GDM1 (cell line): ENCODE measurements around the gene CNST.
"Not testable (repeated sequence)": the region's sequence is repeated elsewhere in the genome, so short reads cannot be mapped to it uniquely, and the experiment has no call there.

ENCODE experiments used
- DNase-seq: peaks from one replicate; lab custom pipeline; 2025; lab: John Stamatoyannopoulos, UW

The CNST gene

DNA sequence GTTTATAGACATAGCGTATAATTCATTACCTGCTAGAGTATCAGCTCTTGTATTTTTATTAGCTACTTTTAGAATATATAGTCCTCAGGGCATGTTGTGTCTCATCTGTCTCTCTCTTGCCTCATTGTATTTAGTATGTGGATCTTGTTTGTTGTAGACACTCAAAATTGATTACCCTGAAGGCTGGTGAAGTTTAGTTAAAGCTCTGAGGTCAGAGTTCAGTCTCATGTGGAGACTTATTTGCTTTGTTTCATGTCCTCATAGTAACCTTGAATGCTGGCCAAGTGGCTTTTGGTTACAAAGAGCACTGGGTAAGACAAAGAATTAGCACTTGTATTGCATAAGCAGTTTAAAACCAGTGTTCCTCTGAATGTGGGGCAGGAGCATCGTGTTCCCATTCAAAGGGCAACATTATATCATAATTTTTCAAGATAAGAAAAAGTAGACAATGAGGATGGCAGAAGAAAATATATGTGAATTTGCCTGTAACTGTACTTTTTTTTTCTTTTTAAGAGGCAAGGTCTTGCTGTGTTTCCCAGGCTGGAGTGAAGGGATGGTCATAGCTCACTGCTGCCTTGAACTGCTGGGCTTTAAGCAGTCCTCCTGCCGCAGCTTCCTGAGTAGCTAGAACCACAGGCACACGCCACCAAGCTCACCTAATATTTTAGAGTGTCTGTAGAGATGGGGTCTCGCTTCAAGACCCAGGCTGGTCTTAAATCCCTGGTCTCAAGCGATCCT, 17.4 kb downstream of the CNST start:
- DNase-seq: no peak

DNA sequence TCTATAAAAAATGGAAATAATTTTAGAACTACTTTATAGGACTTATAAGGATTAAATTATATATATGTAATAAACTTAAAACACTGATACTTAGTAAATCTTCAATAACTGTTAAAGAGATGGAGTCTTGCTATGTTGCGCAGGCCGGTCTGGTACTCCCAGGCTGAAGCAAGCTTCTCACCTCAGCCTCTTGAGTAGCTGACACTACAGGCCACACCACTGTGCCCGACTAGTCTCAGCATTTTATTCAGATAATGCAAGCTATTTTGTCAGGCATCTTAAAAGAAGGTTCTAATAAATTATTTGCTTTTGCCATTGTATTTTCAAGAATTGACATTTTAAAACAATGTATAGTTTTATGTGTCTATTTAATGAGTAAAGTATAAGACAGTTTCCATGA, 20.8 kb downstream of the CNST start:
- DNase-seq: no peak

DNA sequence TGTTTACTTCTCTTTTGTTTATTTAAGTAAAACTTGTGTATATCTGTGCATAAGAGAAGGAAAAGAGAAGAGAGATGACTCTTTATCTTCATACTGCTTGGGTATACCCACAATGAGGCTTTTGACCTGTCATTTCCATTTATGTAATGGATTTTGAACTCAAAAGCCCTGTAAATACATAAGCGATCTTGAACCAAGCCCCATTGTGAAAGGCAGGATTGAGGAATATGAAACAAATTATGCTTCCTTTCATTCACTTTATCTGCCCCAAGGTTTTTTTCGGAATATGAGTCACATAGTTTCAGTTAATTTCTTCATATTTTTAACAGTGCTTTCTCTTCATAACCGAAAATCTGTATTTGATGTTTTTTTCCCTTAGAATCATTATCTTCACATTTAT, 21.4 kb downstream of the CNST start:
- no peak for DNase-seq

DNA sequence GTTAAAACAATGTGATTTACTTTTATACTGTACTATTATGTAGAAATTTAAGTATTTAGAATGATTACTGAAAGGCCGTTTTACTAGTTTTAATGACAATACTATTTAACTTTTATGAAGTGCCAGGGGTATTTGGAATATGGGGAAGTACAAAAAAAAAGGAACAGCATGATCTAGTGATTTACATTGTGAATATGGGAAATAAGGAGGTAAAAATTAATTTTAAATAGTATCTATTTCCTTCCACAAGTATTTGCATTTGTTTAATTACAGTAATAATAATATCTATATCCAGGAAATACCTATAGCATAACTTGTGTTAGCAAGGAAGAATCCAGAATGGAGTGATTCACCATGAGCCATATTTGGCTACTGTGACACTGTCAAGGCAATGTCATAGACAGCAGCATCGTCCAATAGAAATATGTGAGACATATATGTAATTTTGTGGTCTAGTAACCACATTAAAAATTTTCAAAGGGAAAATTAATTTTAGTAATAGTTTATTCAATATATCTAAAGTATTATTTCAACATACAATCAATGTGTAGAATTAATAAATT, 22.0 kb downstream of the CNST start:
- DNase-seq: no peak

DNA sequence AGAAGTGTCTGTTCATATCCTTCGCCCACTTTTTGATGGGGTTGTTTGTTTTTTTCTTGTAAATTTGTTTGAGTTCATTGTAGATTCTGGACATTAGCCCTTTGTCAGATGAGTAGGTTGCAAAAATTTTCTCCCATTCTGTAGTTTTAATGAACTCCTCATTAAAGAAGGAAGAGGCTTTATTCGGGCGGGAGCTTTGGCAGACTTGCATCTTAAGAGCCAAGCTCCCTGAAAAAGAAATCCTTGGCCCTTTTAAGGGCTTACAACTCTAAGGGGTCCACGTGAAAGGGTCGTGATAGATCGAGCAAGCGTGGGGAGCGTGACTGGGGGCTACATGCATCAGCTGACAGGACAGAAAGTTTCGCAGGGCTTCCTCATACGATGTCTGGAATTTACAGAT, 23.7 kb downstream of the CNST start:
- not testable (repeated sequence) for DNase-seq

DNA sequence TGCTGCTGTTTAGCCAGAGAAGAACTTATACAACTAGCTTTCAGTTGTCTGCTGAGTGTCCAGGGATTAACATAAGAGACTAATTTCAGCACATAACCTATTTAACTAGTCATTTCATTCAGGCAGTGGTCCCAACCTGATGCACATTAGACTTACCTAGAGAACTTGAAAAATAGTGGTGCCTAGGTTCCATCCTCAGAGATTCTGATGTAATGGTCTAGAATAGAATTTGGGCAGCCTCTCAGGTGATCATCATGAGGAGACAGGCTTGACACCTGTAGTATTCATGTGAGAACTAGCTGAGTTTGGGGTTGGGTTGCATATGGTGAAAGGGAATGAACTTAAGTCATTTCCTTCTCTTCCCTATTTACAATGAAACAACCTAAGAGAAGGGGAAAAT, 24.8 kb downstream of the CNST start:
- DNase-seq: no peak

DNA sequence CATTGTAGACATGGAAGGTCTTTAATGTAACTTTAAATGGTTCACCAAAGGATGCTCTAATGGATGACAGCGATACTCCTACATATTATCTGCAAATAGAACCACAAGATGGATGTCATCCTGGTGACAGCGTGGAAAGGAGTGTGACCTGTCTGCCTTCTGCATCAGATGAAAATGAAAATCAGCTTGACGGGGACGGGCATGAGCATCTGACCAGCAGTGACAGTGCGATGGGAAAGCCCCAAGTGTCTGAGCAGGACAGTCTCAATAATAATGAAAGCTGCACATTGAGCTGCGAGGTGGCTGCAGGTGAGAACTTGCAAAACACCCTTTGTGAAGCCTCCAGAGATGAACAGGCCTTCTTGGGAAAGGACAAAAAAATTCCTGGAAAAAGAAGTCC, 25.2 kb downstream of the CNST start:
- no peak for DNase-seq

DNA sequence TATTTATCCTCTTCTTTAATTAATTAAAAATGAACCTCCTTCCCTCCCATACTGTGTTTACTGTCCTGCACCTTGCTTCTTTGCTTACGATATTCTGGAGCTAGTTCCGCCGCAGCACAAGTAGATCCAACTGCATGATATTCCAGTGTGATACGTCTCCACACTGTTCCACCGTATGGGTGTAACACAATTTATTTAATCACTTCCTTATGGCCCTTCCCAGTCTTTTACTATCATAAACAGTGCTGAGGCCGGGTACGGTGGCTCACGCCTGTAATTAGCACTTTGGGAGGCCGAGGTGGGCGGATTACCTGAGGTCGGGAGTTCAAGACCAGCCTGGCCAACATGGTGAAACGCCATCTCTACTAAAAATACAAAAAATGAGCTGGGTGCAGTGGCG, 25.7 kb downstream of the CNST start:
- no peak for DNase-seq

DNA sequence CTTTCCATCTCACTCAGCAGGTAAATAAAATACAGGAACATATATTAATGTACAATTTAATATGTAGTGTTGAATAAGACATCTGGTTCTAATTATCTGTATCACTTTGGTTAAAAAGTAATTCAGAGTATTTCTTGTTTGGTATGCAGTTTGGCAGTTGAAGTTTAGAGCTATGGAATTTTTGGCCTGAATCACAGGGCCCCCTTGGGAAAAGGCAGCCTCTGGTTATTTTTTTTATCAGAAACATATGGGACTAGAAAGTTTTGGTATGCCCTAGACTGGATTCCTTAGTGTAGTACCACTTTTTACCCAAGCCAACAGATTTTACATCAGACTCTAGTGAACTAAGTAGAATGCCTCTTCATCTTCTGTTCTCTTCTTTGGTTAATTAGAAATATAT, 26.4 kb downstream of the CNST start:
- DNase-seq: no peak

DNA sequence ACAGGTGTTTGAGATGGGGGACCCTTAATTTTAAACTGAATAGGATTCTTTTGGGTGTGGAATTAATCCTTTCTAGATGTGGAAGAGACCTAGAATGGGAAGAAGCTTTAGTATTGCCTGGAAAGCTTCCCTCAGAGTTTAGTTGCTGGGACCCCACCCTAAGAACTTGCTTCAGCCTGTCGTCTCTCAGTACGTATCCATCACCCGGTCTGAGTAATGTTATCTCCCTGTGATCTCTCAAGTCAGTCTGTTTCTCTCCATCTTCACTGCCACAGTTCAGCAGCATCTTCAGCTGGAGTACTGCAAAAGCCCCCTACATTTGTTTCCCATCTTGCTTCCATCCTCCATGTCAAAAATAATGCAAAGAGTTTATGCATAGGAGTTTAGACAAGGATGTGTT, 28.9 kb downstream of the CNST start:
- DNase-seq: no peak

DNA sequence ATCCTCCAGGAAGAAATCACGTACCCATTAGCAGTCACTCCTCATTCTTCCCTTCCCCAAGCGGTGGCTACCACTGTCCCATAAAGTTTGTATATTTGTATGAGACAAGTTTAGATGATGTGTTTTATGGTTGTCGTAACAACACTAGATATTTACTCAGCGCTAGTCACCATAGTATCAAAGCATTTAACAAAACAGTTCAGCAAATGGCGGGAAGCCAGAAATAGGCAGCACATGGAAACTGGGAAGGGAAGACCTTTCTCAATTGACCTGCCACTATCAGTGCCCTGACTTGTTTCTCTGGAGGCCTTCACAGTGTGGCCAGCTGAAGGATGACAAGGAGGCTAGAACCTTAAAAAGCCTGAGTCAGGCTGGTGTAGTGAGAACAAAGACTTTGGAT, 31.1 kb downstream of the CNST start:
- DNase-seq: no peak

DNA sequence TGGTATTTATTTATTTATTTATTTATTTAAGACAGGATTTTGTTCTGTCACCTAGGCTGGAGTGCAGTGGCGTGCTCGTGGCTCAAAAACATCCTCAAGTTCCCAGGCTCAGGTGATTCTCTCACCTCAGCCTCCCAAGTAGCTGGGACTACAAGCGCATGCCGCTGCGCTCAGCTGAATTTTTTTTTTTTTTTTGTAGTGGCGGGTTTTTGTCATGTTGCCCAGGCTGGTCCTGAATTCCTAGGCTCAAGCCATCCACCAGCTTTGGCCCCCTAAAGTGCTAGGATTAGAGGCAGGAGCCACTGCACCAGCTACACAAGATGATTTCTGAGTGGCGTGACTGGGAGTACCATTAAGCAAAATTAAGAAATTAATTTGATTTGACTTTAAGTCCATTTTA, 31.7 kb downstream of the CNST start:
- DNase-seq: no peak

DNA sequence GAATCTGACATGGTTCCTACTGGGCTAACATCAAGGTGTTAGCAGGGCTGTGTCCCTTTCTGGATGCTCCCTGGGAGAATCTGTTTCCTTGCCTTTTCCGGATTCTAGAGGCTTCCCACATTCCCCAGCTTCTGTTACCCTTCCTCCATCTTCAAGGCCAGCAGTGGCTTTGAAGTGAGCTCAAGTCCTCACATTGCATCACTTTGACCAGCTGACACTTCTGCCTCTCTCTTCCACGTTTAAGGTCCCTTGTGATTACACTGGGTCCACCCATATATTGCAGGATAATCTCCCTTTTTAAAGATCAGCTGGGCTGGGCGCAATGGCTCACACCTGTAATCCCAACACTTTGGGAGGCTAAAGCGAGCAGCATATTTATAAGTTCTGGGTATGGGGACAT, 33.1 kb downstream of the CNST start:
- DNase-seq: no peak

DNA sequence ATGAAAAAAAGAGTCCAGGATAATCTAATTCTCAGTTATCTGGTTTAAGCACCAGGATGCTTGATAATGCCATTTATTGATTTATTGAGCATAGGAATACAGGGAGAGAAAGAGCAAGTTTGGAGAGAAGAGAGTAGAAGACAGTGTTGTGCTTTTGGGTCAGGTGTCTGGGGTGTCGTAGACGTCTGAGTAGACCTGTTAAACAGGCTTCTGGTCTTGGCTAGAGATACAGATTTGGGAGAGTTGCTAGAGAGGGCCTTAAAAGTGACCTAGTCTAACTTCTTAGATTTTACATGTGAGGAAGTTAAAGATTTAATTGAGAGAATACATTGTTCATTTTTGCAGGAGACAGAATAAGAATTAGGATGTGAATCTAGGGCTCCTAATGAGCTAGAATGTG, 34.3 kb downstream of the CNST start:
- DNase-seq: no peak

DNA sequence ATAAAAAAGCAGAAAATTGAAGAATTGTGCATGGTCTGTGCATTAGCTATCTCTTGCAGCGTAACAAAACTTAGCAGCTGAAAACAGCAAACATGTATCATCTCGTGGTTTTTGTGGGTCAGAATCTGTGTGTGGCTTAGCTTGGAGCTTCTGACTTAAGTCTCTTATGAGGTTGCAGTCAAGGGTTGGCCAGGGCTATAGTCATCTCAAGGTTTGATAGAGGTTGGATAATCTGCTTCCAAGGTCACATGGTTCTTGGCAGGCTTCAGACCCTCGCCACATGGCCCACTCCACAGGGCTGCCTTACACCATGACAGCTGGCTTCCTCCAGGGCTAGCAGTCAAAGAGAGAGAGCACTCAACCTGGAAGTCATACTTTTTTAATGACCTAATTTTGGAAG, 35.9 kb downstream of the CNST start:
- no peak for DNase-seq

DNA sequence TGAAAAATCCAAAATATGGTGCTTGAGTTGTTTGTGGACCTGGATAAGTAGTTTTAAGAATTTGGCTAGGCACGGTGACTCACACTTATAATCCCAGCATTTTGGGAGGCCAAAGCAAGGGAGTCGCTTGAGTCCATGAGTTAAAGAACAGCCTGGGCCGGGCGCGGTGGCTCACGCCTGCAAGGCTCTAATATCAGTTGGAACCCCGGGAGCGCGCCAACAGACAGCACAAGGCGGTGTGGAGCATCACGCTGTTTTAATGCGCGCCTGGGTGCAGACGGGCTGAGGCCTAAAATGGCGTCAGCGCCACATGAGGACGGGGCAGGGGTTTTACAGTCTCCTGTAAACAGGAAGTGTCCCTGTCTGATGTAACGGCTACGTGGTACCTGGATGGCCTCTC, 39.0 kb downstream of the CNST start:
- not testable (repeated sequence) for DNase-seq

DNA sequence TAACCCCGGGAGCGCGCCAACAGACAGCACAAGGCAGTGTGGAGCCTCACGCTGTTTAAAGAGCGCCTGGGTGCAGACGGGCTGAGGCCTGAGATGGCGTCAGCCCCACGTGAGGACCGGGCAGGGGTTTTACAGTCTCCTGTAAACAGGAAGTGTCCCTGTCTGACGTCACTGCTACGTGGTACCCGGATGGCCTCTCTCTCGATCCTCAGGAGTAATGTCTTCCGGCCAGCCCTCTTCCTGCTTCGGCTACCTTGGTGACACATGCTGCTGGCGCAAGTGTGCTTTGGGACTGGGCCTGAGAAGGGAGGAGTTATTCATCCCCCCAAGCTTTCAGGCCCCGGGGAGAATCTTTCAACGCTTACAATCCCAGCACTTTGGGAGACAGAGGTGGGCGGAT, 41.2 kb downstream of the CNST start:
- DNase-seq: no peak

DNA sequence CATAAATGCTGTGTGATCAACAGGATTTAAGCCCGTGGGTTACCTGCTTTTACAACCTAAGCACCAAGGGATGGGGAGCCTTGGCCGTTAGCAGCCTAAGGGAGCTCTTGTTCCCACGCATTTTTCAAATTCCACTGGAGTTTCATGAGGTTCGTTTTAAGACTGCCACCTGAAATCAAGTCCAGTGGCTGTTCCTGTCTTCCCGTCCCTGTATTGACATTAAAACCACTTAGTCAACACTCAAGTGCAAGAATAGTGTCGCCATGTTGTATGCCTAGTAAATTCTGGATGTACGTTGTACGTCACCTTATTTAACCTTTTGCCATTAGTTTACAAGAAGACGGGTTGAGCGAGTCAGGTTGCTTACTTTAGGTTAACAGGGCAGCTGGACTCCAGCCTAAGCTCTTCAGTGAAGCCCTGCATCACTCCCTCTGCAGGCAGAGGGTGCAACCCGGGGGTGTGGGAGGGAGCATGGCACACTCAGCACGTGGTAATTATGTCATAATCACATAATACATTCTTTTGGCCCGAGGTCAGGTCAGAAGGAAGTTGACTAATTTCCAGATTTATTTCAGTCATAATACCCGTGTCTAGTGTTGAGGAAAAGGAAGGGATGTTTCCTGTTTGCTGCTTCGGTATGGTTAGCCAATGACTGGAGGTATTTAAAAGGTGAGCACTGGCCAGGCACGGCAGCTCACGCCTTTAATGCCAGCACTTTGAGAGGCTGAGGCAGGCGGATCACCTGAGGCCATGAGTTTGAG, 42.5 kb downstream of the CNST start:
- no peak for DNase-seq

DNA sequence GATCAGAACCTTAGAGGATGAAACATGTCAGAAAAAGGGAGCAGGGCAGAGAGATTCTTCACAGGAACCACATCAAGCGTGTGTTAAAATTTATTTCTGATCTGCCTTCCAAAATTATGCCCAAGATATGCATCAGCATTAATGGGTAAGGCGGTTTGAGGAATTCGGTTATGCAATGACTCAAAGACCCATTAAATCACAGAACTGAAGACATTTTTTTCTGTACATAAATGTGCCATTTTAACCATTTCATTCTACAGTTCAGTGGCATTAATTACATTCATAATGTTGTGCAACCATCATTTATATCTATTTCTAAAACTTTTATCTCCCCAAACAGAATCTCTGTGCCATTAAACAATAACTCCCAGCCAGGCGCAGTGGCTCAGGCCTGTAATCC, 43.4 kb downstream of the CNST start:
- no peak for DNase-seq

DNA sequence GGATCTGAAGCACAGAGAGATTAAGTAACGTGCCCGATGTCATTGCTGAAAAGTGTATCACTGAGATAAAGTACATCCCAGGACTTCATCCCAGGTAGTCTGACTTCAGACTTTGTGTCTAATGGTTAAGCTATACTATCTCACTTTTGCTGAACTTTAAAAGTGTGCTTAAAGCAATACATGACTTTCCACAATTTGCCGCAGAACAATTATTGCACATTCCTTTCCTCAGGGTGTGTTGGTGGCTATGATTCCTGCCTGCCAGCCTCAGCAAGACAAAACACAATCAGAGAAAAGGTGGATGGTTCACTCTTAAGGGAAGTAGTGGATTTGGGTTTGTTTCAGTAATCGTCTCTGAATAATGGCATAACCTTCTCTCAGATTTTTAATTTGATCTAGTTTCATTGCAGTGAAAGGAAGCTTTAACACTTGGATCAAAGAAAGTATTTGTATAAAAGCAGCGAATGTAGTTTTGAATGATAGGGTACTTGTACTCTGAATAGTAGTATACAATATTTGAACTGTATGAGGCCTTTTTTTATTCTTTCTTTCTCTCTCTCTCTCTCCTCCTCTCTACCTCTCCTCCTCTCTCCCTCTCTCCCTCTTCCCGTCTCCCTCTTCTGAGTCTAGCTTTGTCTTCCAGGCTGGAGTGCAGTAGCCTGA, 47.0 kb downstream of the CNST start:
- DNase-seq: no peak

DNA sequence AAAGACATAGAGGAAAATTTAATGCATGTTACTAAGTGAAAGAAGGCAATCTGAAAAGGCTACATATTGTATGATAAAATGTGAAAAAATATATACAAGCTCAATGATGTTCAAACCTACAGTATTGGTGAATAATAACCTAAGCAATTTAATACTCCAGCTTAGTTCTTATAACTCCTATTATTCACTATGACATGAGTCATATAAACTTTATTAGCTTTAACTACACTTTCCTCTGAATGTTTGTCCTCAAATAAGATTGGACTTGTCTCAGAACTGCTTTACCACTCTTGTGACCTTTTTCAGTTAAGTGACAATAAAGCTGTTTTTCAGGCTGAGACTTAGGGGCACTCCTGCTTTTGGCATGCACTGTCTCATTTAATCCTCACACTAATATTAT, 50.9 kb downstream of the CNST start:
- no peak for DNase-seq

DNA sequence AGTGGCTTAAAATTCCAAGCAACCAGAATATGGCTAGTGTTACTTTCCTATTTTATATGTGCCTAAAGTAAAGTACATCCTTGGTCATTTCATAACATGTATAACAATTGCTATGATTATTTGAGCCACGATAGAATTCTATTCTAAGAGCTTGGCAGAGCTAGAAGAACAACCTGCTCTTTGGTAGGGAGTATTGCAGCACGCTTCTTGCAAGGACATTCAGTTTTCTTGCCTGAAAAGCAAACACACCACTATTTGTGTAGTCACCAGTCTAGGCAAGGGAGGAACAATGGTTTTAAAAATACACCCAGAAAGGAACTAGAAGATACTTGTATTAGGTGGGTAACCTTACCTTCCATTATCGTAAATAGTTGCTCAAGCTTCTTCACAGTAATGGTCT, 51.5 kb downstream of the CNST start:
- no peak for DNase-seq

DNA sequence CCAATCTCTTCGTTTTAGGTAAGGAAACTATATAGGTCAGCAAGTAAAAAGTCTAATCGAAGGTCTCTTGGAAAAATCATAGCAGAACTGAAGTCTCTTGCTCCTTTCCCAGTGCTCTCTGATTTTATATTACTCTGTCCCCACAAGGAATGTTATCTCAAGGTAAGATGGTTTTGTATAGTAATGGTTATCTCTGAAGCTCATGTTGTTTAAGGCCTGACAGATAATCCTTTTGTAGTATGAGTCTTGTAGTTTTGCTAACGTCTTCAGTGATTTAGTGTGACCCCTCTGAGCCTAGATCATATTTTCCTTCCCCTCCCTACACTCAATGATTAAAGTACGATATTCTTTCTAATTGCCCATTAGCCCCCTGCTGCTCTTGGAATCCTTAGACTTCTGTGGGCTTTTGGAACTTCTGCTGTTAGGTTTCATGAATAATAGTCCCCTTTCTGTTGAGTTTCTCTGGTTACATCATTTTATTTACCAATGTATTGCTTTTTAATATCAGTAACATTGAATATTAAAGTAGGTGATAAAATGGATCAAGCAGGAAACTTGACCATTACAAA, 52.1 kb downstream of the CNST start:
- DNase-seq: no peak
